Lower leg skin (tissue), 3 donors: ENCODE measurements around the gene NIPSNAP2.

Source experiments
- POLR2A ChIP-seq, 2 donors: fragments of 450-650 bp; IDR thresholded peaks; one replicate each; pipeline ENCODE4 v1.6.1; 2016 to 2017; ENCODE audit warnings: antibody characterized with exemption in 2 of 2, mild to moderate bottlenecking in 1 of 2, moderate library complexity in 1 of 2
- TF ChIP-seq, protein P1 (sequence below), 3 donors: fragments of 450-650 bp; IDR thresholded peaks; one replicate each; pipeline ENCODE4 v1.5.1; 2016; ENCODE audit warnings: antibody characterized with exemption in 3 of 3, mild to moderate bottlenecking in 3 of 3, moderate library complexity in 2 of 3

DNA sequence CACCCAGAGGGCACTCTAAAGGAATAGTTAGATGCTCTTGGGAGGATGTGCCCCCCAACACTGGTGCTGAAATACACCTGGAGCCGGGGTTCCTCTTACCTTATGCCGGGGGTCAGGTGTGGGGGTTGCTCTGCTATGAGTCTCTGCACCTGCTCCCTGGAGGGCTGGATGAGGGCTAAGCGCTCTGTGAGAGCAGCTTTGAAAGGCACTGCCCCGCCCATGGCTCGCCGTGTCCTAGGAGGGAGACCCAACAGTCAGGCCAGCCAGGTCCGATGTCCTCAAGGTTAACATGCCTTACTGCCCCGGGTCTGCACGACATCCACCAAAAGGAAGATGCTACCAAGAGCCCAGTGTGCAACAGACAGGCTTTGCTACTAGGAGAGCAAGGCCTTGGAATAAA is 55.1 kb downstream of the NIPSNAP2 start:
- TF ChIP-seq, protein P1, sequence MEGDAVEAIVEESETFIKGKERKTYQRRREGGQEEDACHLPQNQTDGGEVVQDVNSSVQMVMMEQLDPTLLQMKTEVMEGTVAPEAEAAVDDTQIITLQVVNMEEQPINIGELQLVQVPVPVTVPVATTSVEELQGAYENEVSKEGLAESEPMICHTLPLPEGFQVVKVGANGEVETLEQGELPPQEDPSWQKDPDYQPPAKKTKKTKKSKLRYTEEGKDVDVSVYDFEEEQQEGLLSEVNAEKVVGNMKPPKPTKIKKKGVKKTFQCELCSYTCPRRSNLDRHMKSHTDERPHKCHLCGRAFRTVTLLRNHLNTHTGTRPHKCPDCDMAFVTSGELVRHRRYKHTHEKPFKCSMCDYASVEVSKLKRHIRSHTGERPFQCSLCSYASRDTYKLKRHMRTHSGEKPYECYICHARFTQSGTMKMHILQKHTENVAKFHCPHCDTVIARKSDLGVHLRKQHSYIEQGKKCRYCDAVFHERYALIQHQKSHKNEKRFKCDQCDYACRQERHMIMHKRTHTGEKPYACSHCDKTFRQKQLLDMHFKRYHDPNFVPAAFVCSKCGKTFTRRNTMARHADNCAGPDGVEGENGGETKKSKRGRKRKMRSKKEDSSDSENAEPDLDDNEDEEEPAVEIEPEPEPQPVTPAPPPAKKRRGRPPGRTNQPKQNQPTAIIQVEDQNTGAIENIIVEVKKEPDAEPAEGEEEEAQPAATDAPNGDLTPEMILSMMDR (IDR thresholded peaks at IDR 0.05): no peak
- TF ChIP-seq POLR2A (IDR thresholded peaks at IDR 0.05): no peak
